ENCODE data around the gene AKT1S1.

The AKT1S1 gene

DNA sequence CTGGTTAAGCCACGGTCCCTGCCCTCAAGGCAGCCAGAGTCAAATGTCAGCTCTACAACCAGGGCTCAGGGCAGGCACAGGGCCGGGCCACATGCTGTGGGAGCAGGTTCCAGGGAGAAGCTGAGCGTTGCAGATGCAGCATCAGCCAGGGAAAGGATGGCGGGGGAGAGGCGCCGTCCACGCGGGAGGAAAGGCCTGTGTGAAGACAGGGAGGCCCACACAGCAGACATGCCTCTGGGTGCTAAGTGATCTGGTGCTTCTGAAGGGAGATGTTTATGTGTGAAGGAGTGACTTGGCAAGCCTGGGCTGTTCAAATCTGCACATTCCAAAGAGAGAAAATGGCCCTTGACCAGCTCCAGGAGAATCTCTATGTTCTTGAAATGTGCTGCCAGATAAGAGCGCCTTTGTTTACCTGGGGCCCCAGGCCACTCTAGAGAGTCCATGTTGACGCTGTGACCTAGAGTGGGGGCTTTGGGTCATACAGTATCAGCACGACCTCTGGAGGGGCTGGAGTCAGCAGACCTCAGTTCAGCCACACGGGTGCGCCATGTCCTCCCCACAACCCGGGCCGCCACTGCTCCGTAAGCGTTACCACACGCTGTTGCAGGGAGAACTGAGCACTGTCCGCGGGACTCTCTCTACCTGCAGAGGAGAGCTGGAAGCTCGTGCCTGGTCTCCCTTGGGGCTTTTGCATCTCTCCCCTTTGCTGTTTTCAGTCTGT is 36.0 kb upstream of the AKT1S1 start:
- DNase-seq (ENCODE audit: low read depth, low spot score): no peak
- Histone ChIP-seq H3K4me3 (ENCODE audit: insufficient read length, low read depth) (no peak overlapping the region), H3K27me3 (ENCODE audit: insufficient read depth, insufficient read length) (no peaks in the 10 kb centered on the region), H3K9ac (ENCODE audit: insufficient read length, low read depth) (no peak overlapping the region), H3K36me3 (ENCODE audit: insufficient read depth, insufficient read length, low read length) (peaks cover 87% of the 10 kb centered on the region), H3K4me1 (ENCODE audit: insufficient read depth, insufficient read length) (peaks cover 9% of the 10 kb centered on the region), H3K9me3 (ENCODE audit: insufficient read depth, low read length) (no peaks in the 10 kb centered on the region)
- TF ChIP-seq YY1 (IDR thresholded peaks at IDR 0.05; ENCODE audit: insufficient read depth, insufficient read length) (no peak), ZNF274 (IDR thresholded peaks at IDR 0.05; ENCODE audit: low read depth, low read length) (no peak), SUZ12 (IDR thresholded peaks at IDR 0.05; ENCODE audit: extremely low read depth, insufficient read depth, insufficient read length) (no peak)

DNA sequence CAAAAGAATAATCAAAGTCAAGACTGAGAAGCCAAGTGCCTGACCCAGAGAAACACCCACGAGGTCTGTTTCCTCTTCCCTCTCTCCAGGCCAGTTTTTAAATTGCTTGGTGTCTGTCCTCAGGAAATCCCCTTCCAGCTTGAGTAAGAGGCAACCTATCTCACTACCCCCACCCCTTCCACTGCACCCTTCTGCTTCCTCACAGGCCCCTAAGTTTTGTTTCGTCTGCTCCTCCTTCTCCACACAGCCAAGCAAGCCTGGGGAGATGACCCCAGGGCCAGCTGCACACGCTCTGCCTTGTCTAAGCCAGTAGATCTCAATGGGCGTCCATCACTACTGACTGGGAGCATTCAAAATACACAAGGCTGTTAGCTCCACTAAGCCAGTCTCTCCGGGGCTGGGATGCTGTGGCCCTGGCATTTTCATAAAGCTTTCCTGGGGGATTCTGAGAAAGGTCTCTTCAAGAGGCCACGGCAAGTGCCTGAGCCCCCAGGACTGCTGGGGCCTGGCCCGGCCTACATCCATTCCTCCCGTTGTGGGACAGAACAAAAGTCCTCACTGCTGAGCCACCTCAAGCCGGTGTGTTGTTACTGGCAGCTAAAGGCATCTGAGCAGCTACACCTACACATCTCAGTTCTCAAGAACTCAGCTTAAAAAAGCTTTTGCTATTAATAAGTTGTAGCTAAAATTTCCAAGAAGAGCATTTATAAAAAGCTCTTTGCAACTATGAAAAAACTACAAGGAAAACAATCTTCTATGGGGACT is 34.4 kb upstream of the AKT1S1 start:
- no peak for DNase-seq (ENCODE audit: low read depth, low spot score)
- H3K4me1 ChIP-seq (ENCODE audit: insufficient read depth, insufficient read length): peaks cover 17% of the 10 kb centered on the region
- H3K27me3 ChIP-seq (ENCODE audit: insufficient read depth, insufficient read length): no peaks in the 10 kb centered on the region
- no peaks in the 10 kb centered on the region for H3K9me3 ChIP-seq (ENCODE audit: insufficient read depth, low read length)
- no peak overlapping the region for H3K4me3 ChIP-seq (ENCODE audit: insufficient read length, low read depth)
- no peak for TF ChIP-seq SUZ12 (IDR thresholded peaks at IDR 0.05; ENCODE audit: extremely low read depth, insufficient read depth, insufficient read length)
- TF ChIP-seq ZNF274 (IDR thresholded peaks at IDR 0.05; ENCODE audit: low read depth, low read length): no peak
- no peak for TF ChIP-seq YY1 (IDR thresholded peaks at IDR 0.05; ENCODE audit: insufficient read depth, insufficient read length)
- H3K9ac ChIP-seq (ENCODE audit: insufficient read length, low read depth): no peak overlapping the region
- peaks cover 88% of the 10 kb centered on the region for H3K36me3 ChIP-seq (ENCODE audit: insufficient read depth, insufficient read length, low read length)

DNA sequence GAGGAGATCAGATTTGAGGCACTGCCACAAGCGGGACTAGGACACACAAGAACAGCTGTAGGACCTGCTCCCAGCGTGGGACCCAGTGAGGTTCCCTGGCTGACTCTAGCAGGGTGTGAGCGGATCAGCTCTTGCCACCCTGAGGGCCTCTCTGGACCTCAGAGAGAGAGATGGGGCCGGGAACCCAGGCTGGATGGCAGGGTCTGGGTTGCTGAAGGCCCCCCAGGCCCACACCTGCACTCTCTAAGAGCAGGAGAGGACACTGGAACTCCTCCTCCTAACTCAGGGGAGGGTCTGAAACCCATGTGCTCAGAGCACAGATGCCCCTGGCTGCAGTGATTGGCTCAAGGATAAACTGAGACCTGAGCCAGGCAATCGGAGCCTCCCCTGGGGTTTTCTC is 33.0 kb upstream of the AKT1S1 start:
- TF ChIP-seq ZNF274 (IDR thresholded peaks at IDR 0.05; ENCODE audit: low read depth, low read length) (no peak), SUZ12 (IDR thresholded peaks at IDR 0.05; ENCODE audit: extremely low read depth, insufficient read depth, insufficient read length) (no peak), YY1 (IDR thresholded peaks at IDR 0.05; ENCODE audit: insufficient read depth, insufficient read length) (no peak)
- H3K4me1 ChIP-seq (ENCODE audit: insufficient read depth, insufficient read length): peaks cover 17% of the 10 kb centered on the region
- DNase-seq (ENCODE audit: low read depth, low spot score): no peak
- no peaks in the 10 kb centered on the region for H3K27me3 ChIP-seq (ENCODE audit: insufficient read depth, insufficient read length)
- H3K9ac ChIP-seq (ENCODE audit: insufficient read length, low read depth): no peak overlapping the region
- no peaks in the 10 kb centered on the region for H3K9me3 ChIP-seq (ENCODE audit: insufficient read depth, low read length)
- H3K4me3 ChIP-seq (ENCODE audit: insufficient read length, low read depth): no peak overlapping the region
- H3K36me3 ChIP-seq (ENCODE audit: insufficient read depth, insufficient read length, low read length): peaks cover 80% of the 10 kb centered on the region

DNA sequence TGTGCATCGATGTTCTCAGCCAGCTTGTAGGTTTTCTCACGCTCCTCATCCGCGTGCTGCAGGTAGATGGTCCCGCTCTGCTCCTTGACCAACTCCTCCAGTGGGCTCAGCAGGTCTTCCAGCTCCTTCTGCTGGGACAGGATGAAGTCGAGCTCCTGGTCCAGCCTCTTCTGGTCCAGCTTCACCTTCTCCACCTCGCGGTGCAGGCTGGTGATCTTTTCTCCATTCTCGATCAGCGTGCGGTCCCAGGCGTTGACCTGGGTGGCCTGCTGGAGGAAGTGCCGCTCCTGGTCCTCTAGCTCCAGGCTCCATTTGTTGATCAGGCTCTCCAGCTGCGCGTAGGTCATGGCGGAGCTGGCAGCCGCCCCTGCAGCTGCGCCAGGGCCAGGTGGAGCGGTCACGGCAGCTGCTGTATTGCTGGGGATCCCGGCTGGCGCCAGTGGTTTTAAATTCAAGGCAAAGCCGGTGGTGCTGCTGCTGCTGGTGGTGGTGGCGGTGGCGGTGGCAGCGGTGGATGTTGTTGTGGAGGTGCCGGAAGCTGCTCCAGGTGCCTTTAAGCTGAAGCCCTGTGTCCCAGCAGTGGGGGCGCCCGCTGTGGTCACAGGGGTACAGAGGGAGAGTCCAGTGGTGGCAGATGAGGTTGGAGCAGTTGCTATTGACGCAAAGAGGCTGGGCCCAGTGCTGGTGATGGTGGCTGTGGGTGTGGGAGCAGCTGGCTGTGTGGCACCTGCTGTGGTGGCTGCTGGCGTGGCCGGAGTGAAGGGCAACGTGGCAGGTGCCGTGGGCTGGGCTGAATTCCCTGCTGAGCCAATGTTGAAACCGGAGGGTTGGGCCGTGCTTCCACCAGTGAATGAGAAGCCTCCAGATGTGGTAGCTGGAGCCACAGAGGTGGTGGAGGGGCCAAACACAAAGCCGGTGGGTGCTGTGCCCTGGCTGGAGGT is 31.6 kb upstream of the AKT1S1 start:
- no peak overlapping the region for H3K9ac ChIP-seq (ENCODE audit: insufficient read length, low read depth)
- peaks cover 17% of the 10 kb centered on the region for H3K4me1 ChIP-seq (ENCODE audit: insufficient read depth, insufficient read length)
- H3K4me3 ChIP-seq (ENCODE audit: insufficient read length, low read depth): no peak overlapping the region
- no peaks in the 10 kb centered on the region for H3K9me3 ChIP-seq (ENCODE audit: insufficient read depth, low read length)
- TF ChIP-seq SUZ12 (IDR thresholded peaks at IDR 0.05; ENCODE audit: extremely low read depth, insufficient read depth, insufficient read length) (no peak), YY1 (IDR thresholded peaks at IDR 0.05; ENCODE audit: insufficient read depth, insufficient read length) (no peak), ZNF274 (IDR thresholded peaks at IDR 0.05; ENCODE audit: low read depth, low read length) (no peak)
- H3K27me3 ChIP-seq (ENCODE audit: insufficient read depth, insufficient read length): no peaks in the 10 kb centered on the region
- H3K36me3 ChIP-seq (ENCODE audit: insufficient read depth, insufficient read length, low read length): peaks cover 68% of the 10 kb centered on the region
- no peak for DNase-seq (ENCODE audit: low read depth, low spot score)

DNA sequence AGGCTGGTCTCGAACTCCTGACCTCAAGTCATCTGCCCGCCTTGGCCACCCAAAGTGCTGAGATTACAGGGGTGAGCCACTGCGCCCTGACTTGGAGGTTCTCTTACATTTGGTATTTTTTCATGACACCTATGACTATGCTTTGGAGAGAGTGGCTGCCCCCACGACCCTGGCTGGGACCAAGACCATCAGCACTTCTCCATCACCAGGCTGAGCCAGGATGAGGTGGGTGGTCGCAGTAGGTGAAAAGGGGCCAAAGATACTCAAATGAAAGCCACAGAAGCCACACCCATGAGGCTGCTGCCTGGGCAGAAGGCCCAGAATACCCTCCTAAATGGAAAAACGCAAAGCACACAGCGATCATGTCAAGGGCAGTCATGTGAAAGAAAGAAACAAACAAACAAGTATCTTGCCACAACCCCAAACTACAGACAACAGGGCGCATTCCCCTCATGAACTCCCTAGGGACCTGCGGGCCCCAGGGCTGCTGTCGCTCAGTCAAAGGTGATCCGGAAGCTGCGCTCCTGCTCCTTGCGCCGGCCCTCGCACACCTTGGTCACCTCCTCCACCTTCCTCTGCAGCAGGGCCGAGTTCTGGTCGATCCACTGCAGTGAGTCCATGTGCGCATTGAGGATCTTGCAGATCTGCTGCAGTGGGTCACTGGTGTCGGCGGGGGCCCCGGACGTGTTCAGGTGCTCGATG is 30.7 kb upstream of the AKT1S1 start:
- Histone ChIP-seq H3K9ac (ENCODE audit: insufficient read length, low read depth) (no peak overlapping the region), H3K9me3 (ENCODE audit: insufficient read depth, low read length) (no peaks in the 10 kb centered on the region), H3K4me3 (ENCODE audit: insufficient read length, low read depth) (no peak overlapping the region), H3K36me3 (ENCODE audit: insufficient read depth, insufficient read length, low read length) (peaks cover 59% of the 10 kb centered on the region), H3K4me1 (ENCODE audit: insufficient read depth, insufficient read length) (peaks cover 16% of the 10 kb centered on the region), H3K27me3 (ENCODE audit: insufficient read depth, insufficient read length) (no peaks in the 10 kb centered on the region)
- no peak for TF ChIP-seq YY1 (IDR thresholded peaks at IDR 0.05; ENCODE audit: insufficient read depth, insufficient read length)
- TF ChIP-seq ZNF274 (IDR thresholded peaks at IDR 0.05; ENCODE audit: low read depth, low read length): no peak
- no peak for TF ChIP-seq SUZ12 (IDR thresholded peaks at IDR 0.05; ENCODE audit: extremely low read depth, insufficient read depth, insufficient read length)
- DNase-seq (ENCODE audit: low read depth, low spot score): no peak

DNA sequence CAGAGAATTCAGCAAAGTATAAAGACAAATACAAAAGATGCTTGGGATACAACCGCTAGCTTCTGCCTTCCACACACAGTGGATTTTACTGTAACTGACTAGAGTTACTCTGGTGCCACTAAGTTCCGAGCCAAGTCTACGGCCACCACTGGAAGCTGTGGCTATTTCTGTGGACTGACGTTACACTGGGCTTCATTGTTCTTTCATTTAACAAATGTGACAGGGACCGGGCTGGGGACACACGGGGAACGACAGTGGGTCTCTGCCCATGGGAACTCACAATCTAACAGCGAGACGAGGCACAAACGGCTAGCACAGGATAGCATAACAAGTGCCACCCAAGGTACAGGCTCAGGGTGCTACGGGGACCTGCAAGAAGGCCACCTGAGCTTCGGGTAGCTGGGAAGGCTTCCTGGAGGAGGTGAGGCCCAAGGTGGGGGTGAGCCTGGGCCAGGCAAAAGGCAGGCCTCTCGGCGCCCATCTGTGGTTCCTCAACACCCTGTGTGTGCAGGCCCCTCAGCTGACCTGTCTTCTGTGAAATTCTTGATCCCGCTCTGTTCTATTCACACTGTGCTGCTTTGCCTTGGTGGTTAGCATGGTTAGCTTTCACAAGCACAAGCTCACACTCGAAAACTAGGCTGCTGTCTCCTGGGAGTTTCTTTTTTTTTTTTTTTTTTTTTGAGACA is 29.9 kb upstream of the AKT1S1 start:
- no peak for DNase-seq (ENCODE audit: low read depth, low spot score)
- TF ChIP-seq SUZ12 (IDR thresholded peaks at IDR 0.05; ENCODE audit: extremely low read depth, insufficient read depth, insufficient read length): no peak
- no peak for TF ChIP-seq YY1 (IDR thresholded peaks at IDR 0.05; ENCODE audit: insufficient read depth, insufficient read length)
- TF ChIP-seq ZNF274 (IDR thresholded peaks at IDR 0.05; ENCODE audit: low read depth, low read length): no peak
- Histone ChIP-seq H3K9ac (ENCODE audit: insufficient read length, low read depth) (no peak overlapping the region), H3K9me3 (ENCODE audit: insufficient read depth, low read length) (no peaks in the 10 kb centered on the region), H3K4me3 (ENCODE audit: insufficient read length, low read depth) (no peak overlapping the region), H3K4me1 (ENCODE audit: insufficient read depth, insufficient read length) (peaks cover 16% of the 10 kb centered on the region), H3K27me3 (ENCODE audit: insufficient read depth, insufficient read length) (no peaks in the 10 kb centered on the region), H3K36me3 (ENCODE audit: insufficient read depth, insufficient read length, low read length) (peaks cover 52% of the 10 kb centered on the region)
